Measurements from ENCODE around the gene NCF1. TPM values are rescaled to one million over a fixed set of nuclear protein-coding genes. Genes with fewer than 3 reads are reported as not detected.
A peak's percentile ranks its signal among the peaks of the same experiment; 100 is the strongest.
"Not testable (repeated sequence)": the region's sequence is repeated elsewhere in the genome, so short reads cannot be mapped to it uniquely, and the experiment has no call there.

Gene NCF1
- total RNA-seq, 1 experiment from 2014 or later: 0.27 TPM

DNA sequence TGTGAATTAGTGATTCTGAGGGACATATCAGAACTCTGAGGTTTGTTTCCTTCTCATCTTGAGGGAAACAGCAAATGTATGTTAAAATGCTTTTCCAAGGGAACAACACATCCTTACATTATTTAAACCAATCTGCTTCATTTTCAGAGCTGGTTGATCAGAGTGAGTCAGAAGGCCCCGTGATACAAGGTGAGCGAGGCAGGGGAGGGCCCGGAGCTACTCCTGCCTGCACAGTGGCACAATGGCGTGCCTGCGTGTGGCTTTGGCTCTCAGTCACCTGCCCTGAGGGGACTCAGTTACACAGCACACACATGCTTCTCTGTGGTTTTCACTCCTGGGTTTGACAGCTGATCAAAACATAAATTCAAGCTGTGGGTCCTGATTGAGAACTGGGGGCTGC is 17.1 kb upstream of the NCF1 start:
- H3K9ac ChIP-seq (ENCODE audit: low read length); H3K27me3 ChIP-seq (ENCODE audit: insufficient read depth, low read length); CTCF ChIA-PET; POLR2A ChIA-PET; H3K27ac ChIP-seq (ENCODE audit: low read depth, low read length); H2AFZ ChIP-seq (ENCODE audit: low read depth, low read length, poor library complexity, severe bottlenecking); H3K4me3 ChIP-seq (replicated peaks in 1 of 2; ENCODE audit: low read depth in 1 of 2, low read length in 2 of 2); H4K20me1 ChIP-seq (ENCODE audit: insufficient read depth); DNase-seq (ENCODE audit: low read depth, low spot score); H3K4me2 ChIP-seq (ENCODE audit: low read length); H3K9me3 ChIP-seq (ENCODE audit: control insufficient read depth in 1 of 2, insufficient read depth in 1 of 2, low read depth in 1 of 2, low read length in 2 of 2); H3K36me3 ChIP-seq (ENCODE audit: control insufficient read depth in 1 of 2, insufficient read depth in 2 of 2, low read length in 2 of 2); H3K9me2 ChIP-seq (ENCODE audit: insufficient read depth); RAD21 ChIA-PET (ENCODE audit: low non-redundant PET in 1 of 2, low total read pairs in 2 of 2, uncharacterized antibody in 2 of 2, unreplicated experiment in 2 of 2); H3K4me1 ChIP-seq (ENCODE audit: control insufficient read depth in 1 of 2, insufficient read depth in 2 of 2, low read length in 2 of 2); intact Hi-C loops (cut with micrococcal nuclease); H3K79me2 ChIP-seq (ENCODE audit: insufficient read depth, low read length); BruUV-seq (replicated peaks): not testable (repeated sequence)
- ATAC-seq: 0 out of 2 replicates have a peak, but pooled peaks have one; percentile 34

GRCh38 chr7:74758268-74758667 is 15.5 kb upstream of the NCF1 start:
- RAD21 ChIA-PET (ENCODE audit: low non-redundant PET in 1 of 2, low total read pairs in 2 of 2, uncharacterized antibody in 2 of 2, unreplicated experiment in 2 of 2); H3K4me3 ChIP-seq (replicated peaks in 1 of 2; ENCODE audit: low read depth in 1 of 2, low read length in 2 of 2); H2AFZ ChIP-seq (ENCODE audit: low read depth, low read length, poor library complexity, severe bottlenecking); DNase-seq (ENCODE audit: low read depth, low spot score); H3K9me3 ChIP-seq (ENCODE audit: control insufficient read depth in 1 of 2, insufficient read depth in 1 of 2, low read depth in 1 of 2, low read length in 2 of 2); H3K27me3 ChIP-seq (ENCODE audit: insufficient read depth, low read length); H3K36me3 ChIP-seq (ENCODE audit: control insufficient read depth in 1 of 2, insufficient read depth in 2 of 2, low read length in 2 of 2); H4K20me1 ChIP-seq (ENCODE audit: insufficient read depth); BruUV-seq (replicated peaks); intact Hi-C loops (cut with micrococcal nuclease); H3K27ac ChIP-seq (ENCODE audit: low read depth, low read length); H3K4me1 ChIP-seq (ENCODE audit: control insufficient read depth in 1 of 2, insufficient read depth in 2 of 2, low read length in 2 of 2); ATAC-seq; H3K4me2 ChIP-seq (ENCODE audit: low read length); H3K79me2 ChIP-seq (ENCODE audit: insufficient read depth, low read length); CTCF ChIA-PET; H3K9ac ChIP-seq (ENCODE audit: low read length); H3K9me2 ChIP-seq (ENCODE audit: insufficient read depth); POLR2A ChIA-PET: not testable (repeated sequence)

DNA sequence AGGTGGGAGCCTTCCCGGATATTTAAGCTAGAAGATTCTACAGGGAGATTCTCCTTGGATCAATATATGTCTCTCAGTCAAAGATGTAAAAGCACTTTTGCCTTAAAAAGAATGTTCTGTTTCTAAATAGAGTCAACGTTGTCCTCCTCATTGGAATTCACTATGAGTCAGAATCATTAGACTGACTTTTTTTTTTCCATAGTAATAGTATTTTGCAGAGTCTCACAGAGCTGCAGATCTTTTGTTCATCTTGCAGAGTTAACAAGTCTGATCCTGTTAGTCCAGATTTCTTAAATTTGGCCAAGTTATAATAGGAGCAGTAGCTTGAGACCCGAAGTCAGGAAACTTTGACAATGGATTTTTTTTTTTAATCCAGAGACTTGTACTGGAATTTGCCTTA is 14.8 kb upstream of the NCF1 start:
- DNase-seq (ENCODE audit: low read depth, low spot score); H3K4me3 ChIP-seq (replicated peaks in 1 of 2; ENCODE audit: low read depth in 1 of 2, low read length in 2 of 2); H3K9me2 ChIP-seq (ENCODE audit: insufficient read depth); POLR2A ChIA-PET; intact Hi-C loops (cut with micrococcal nuclease); H3K4me2 ChIP-seq (ENCODE audit: low read length); H3K79me2 ChIP-seq (ENCODE audit: insufficient read depth, low read length); CTCF ChIA-PET; BruUV-seq (replicated peaks); H3K9ac ChIP-seq (ENCODE audit: low read length); H3K4me1 ChIP-seq (ENCODE audit: control insufficient read depth in 1 of 2, insufficient read depth in 2 of 2, low read length in 2 of 2); ATAC-seq; H4K20me1 ChIP-seq (ENCODE audit: insufficient read depth); H2AFZ ChIP-seq (ENCODE audit: low read depth, low read length, poor library complexity, severe bottlenecking); RAD21 ChIA-PET (ENCODE audit: low non-redundant PET in 1 of 2, low total read pairs in 2 of 2, uncharacterized antibody in 2 of 2, unreplicated experiment in 2 of 2); H3K27me3 ChIP-seq (ENCODE audit: insufficient read depth, low read length); H3K36me3 ChIP-seq (ENCODE audit: control insufficient read depth in 1 of 2, insufficient read depth in 2 of 2, low read length in 2 of 2); H3K27ac ChIP-seq (ENCODE audit: low read depth, low read length); H3K9me3 ChIP-seq (ENCODE audit: control insufficient read depth in 1 of 2, insufficient read depth in 1 of 2, low read depth in 1 of 2, low read length in 2 of 2): not testable (repeated sequence)

DNA sequence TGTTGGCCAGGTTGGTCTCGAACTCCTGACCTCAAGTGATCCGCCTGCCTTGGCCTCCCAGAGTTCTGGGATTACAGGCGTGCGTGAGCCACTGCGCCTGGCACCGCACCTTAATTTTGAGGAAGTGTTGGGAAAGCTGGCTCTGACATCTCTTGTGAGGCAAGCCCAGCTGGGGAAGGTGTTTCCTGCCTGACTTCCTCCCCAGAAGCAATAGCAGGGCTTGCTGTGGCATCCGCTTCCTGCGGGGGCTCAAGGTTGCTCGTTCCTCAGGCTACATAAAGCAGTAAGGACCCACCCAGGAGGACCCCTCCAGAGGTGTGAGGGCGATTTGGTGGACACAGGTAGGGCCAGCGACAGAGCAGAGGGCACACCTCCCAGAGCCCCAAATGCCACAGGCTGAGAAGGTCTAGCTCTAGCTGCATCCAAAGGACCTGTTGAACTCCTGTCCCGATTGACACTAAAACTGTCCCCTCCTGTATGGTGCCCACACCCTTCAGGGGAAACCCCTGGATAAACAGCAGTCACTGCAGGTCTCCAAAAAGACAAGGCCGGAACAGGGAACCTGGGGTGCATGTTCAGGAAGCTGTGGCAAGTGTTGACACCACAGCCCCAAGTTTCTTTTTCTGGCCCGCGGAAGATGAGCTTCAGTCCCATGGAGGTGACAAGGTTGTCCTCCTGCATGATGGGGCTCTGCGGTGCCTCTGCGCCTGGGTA is 8.4 kb upstream of the NCF1 start:
- BruUV-seq (replicated peaks); DNase-seq (ENCODE audit: low read depth, low spot score); H3K27ac ChIP-seq (ENCODE audit: low read depth, low read length); H3K36me3 ChIP-seq (ENCODE audit: control insufficient read depth in 1 of 2, insufficient read depth in 2 of 2, low read length in 2 of 2); intact Hi-C loops (cut with micrococcal nuclease); CTCF ChIA-PET; H3K9ac ChIP-seq (ENCODE audit: low read length); H2AFZ ChIP-seq (ENCODE audit: low read depth, low read length, poor library complexity, severe bottlenecking); H3K4me2 ChIP-seq (ENCODE audit: low read length); H3K79me2 ChIP-seq (ENCODE audit: insufficient read depth, low read length); ATAC-seq; H3K4me1 ChIP-seq (ENCODE audit: control insufficient read depth in 1 of 2, insufficient read depth in 2 of 2, low read length in 2 of 2); H4K20me1 ChIP-seq (ENCODE audit: insufficient read depth); RAD21 ChIA-PET (ENCODE audit: low non-redundant PET in 1 of 2, low total read pairs in 2 of 2, uncharacterized antibody in 2 of 2, unreplicated experiment in 2 of 2); H3K9me3 ChIP-seq (ENCODE audit: control insufficient read depth in 1 of 2, insufficient read depth in 1 of 2, low read depth in 1 of 2, low read length in 2 of 2); H3K27me3 ChIP-seq (ENCODE audit: insufficient read depth, low read length); POLR2A ChIA-PET; H3K4me3 ChIP-seq (replicated peaks in 1 of 2; ENCODE audit: low read depth in 1 of 2, low read length in 2 of 2); H3K9me2 ChIP-seq (ENCODE audit: insufficient read depth): not testable (repeated sequence)
